Measurements from ENCODE around the gene NFKB2.

DNA sequence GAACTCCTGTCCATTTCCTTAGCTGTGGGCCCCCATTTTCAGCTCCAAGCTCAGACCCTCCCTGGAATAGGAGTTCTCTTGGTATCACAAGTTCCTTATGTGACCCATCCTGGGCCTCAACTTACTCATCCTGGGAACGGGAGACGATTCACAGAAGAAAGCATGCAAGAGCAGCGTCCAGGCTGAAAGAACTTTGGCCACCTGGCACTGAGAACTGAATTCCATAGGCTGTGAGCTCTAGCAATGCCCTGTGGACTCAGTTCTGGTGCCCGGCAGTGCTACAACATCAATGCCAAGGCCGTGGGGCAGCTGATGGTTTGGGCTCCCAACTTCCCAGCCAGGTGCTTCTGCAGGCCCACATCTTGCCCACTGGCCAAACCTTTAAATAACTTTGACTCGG is 40.8 kb downstream of the NFKB2 start:
- TF ChIP-seq, protein P1, sequence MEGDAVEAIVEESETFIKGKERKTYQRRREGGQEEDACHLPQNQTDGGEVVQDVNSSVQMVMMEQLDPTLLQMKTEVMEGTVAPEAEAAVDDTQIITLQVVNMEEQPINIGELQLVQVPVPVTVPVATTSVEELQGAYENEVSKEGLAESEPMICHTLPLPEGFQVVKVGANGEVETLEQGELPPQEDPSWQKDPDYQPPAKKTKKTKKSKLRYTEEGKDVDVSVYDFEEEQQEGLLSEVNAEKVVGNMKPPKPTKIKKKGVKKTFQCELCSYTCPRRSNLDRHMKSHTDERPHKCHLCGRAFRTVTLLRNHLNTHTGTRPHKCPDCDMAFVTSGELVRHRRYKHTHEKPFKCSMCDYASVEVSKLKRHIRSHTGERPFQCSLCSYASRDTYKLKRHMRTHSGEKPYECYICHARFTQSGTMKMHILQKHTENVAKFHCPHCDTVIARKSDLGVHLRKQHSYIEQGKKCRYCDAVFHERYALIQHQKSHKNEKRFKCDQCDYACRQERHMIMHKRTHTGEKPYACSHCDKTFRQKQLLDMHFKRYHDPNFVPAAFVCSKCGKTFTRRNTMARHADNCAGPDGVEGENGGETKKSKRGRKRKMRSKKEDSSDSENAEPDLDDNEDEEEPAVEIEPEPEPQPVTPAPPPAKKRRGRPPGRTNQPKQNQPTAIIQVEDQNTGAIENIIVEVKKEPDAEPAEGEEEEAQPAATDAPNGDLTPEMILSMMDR (IDR thresholded peaks at IDR 0.05): no peak
- TF ChIP-seq POLR2A (IDR thresholded peaks at IDR 0.05): peak; percentile 10
